Head of caudate nucleus (tissue), 42 donors: Measurements from ENCODE around the gene CNPPD1.

Experiments used
- DNase-seq, 42 donors: peaks; one replicate each; pipeline versions ENCODE4 v3.0.0 to v3.0.0-alpha.2; 2020 to 2021; ENCODE audit warnings: mixed read lengths in 7 of 42
- intact Hi-C: fragments of 100-400 bp; cut with DNase I; formaldehyde crosslinking; loops from one replicate; pipeline ENCODE4 v1.15.0; 2022

CNPPD1 gene

DNA sequence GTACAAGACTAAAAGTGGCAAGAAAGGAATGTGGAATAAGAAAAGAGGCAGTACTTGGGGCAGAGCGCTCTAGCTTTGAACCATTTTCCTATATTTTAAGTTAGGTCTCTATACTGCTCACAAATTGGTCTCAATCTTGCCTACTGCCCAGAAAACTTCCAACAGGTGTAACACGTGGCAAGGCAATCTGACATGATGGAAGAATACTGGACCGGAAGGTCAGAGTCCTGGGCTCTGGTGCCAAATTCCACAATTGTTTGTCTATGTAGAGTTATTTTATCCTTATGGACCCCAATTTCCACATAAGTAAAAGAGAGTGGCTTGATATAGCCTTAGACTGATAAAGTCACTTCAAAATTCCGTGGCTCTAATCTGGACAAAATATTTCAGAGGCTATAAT, 45.0 kb downstream of the CNPPD1 start:
- intact Hi-C loops: no loop called here
- no peak for DNase-seq

DNA sequence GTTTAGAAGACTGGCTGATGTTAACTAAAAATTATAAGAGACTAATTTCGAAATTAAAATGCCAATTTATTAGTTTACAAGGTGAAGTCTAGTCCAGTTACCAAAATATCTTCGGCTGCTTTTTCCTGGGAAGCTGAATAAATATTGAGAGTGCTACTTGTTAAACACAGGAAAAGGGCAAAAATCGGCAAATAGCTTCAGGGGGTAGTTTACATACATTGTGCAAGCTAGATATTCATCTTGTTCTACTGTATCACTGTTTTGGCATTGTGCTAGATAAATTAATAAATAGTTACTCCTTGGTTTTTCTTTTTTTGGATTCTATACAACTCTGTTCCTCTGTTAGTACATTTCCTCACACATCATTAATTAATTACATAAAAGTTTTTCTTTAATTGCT, 45.4 kb downstream of the CNPPD1 start:
- intact Hi-C loops: no loop called here
- DNase-seq: no peak

DNA sequence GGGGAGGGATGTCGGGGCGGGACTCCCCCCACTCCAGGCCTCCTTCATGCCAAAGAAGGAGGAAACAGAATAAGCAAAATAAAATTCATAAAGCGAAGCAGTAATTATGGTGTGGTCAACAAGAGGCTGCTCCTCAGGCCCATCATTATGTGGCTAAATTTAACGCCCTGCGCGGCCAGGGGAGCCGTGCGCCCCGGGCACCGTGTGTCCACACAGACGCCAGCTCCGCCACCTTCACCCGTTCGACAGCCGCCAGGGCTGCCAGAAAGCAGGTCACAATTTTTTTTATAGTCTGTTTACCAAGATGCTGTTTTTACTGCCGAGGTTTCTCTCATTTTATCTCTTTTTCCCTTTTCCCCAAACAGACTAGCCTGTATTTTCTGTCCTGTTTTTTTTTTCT, 47.1 kb downstream of the CNPPD1 start:
- no peak for DNase-seq
- intact Hi-C loops: no loop called here

DNA sequence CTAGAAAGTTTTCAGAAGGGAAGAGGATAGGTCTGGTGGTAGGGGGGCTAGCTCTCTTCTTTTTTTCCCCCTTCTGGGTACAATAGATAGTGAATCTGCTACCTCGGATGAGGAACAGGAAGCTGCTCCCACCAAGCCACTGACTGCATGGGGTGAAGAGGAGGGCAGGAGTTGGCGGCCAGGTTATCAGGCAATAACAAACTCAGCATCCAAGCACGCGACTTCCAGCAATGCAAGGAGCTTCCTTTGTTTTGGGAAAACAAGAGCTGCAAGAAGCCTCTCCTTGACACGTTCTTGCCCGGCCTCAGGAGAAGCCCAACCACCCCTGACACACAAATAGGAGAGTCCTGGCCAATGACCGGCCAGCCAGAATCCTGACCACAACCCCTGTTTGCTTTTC, 48.3 kb downstream of the CNPPD1 start:
- intact Hi-C loops: no loop called here

DNA sequence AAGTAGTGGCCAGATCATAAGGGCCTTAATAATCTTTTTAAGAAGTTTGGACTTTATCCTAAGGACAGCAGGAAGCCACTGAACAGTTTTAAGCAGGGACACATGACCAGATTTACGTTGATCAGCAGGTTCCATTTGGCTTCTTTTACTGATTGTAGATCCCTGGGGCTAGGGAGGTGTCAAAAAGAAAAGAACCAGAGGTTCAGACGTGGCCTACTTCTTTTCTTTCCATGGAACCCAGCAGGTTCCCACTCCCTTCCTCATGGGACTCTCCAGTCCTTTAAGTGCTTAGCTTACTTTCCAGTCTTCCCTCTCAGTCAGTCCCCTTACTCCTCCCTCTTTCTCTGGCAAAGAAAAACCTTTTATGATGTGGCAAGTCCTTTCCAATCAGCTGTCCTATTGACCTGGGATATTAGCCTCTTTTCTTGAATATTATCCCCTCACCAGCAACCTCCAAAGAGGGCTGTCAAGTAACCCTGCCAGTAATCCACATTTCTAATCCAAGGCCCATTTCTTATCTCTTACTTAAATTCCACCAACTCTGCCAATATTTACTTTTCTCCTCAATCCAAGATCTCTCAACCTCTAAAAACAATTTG, 49.6 kb downstream of the CNPPD1 start:
- DNase-seq: no peak
- intact Hi-C loops: no loop called here

More for the DNA sequence above, 48.3 kb downstream of the CNPPD1 start:
- no peak for DNase-seq

DNA sequence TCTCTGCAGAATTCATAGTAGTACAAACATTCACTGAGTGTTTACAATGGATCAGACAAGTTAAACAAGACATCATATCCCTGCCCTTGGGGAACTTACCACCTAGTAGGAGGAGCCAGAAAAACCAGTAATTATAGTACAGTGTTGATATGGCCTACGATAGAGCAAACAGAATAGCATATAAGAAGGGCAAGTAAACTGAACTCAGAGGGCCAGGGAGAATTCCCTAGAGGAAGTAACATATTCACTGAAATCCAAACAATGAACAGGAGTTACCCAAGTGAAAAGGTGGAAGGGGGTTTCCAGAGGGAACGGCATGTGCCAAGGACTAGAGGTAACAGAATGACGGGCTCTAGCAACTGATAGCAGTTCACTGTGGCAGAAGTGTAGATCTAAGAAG, 50.2 kb downstream of the CNPPD1 start:
- DNase-seq: no peak
- intact Hi-C loops: no loop called here

DNA sequence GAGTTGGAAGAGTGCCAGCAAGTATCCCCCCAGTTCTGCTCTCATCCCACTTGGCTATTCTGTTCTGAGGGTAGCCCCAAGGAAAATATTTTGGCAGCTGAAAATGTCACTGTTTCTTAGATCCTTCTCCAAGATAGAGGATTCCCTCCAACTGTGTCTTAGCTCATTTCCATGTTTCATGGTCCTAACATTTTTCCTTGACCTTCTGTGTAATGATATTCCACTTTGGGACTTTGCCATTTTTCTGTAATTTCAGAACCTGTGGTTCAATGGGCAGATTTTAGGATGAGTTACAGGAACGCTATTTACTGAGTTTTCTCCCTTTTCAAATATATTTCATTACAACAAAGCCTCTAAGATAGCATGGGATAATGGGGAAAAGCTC, 50.8 kb downstream of the CNPPD1 start:
- intact Hi-C loops: no loop called here
- no peak for DNase-seq

DNA sequence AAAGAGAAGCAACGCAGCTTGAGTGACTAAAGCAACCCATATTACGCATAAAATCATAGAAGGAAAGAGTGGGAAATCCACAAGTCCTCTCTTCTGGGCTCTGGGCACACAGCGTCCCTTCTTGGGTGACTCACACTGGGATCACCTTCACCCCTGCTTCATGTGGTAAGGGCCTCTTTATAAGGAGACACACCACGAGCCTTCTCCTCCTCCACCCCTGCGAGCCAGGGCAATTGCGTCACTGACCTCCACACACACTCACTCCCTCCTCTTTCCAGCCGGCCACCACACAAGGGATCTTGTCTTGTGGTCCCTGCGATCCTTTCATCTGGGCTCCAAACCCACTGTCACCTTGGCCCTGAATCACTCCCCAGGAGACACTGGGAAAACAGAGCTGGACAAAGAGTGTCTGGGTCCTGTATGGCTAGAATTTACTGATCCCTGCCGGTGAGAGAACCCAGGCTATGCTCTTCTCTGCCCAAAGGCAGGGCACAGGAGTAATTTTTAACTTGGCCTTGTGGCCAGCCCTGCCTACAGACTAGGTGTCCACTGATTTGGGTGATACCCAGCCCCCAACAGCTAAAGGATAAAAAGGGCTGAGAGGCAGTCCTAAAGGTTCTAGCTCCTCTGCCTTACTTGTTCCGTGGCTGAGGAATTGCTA, 51.4 kb downstream of the CNPPD1 start:
- DNase-seq: no peak
- intact Hi-C loops: no loop called here

DNA sequence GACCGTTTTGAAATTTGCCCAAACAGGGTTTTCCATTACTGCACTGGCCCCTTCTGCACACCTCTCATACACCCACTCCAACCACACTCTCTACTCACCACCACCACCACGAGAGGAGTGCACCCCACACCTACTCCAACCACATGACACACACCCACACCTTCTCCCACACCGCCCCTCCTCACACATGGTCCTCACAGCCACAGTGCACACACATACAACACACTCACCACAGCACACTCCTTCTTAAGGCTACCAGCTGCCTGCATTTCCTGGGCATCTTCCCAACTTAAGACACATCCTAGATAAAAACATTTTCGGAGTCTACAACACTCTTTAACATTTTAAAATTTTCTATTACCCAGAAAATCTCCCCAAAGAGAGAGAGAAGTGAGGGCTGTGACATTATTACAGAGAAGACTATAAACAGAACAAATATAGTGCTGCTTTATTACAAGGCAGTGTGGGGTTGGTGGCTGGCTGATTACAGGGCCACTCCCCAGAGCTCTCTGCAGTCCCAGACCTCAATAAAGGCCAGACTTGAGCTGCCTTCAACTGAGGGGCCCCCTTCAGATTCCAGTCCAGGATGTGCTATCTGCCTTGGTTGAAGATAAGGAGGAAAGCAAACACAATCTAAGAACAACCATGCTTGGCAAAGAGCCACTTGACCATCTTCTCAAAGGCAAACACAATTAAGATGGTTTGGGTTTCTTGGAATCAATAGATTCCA, 52.2 kb downstream of the CNPPD1 start:
- intact Hi-C loops: no loop called here
- DNase-seq: no peak

DNA sequence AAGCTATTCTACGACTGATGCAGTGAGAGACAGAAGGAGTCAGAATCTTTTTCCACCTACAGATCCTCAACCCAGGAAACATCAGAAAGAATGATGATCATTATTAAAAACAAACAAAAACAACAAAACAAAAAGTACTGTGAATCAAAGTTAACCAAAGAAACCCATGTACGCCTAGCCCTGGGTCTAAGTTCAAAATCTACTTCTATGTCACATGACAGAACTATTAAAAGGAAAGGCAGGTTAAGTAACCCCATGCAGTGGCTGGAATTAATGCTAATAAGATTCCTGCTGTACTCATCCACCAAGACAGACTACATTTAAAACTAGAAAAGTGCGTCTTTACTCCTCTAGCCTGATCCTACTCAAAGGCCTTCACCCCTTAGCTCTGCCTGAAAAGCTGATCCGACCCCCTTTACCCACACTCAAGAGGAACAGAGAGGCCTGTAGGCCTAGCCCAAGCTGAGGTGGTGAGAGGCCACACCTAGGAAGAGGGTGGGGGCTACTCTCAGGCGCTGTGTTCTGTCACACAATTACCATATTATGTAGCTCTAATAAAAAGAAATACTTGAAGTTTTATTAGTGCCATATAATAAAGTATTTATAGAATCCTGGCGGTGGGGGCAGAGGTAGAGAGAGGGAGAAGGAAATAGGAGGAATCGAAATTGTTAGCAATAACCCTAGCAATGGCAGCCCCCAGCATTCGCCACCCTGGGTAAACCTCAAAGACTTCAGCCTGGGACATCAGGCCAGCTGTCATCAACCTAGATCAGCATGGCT, 53.2 kb downstream of the CNPPD1 start:
- intact Hi-C loops: no loop called here
- DNase-seq: no peak

DNA sequence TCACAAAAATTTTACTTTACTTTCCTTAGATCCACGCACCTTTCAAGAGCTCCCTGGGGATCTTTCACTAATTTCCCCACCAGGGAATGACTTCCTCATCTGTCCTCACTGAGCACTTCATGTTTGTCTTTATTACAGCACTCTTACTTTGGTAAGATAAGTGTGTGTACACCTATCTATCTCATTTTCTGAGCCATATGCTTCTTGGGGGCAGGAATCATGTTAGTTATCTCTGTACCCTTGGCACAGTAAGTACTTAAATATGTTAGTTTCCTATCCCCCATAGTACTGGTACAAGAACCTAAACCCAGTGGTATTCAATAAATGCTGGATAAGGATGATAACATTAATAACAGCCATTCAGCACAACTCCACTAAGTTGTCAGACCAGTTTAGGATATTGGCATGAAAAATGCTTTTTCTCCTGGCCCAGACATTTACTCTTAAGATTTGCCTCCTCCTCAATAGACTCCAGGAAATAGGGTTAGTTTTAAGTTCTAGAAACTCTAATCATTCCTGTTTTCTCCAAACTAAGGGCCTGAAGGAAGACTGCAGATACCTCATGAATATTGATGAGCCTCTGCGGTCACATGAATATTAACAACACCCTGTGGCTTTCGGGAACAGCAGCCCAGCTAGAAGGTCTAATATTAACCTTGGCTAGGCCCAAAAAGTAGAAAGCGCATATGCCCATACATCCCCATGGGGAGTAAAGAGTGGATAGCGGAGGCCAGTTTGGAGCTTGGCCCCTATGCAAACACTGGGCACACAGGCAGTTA, 54.3 kb downstream of the CNPPD1 start:
- intact Hi-C loops: no loop called here
- DNase-seq: peak in 3 of 42 donors; percentile 10 to 23 (median 11)
